ENCODE data around the gene WDR43. TPM values are rescaled to one million over a fixed set of nuclear protein-coding genes. Genes with fewer than 3 reads are reported as not detected.

Gene WDR43
- polyA plus RNA-seq, 1 of the 3 experiments (the other 2 are of a cell fraction): 35.1 TPM

DNA sequence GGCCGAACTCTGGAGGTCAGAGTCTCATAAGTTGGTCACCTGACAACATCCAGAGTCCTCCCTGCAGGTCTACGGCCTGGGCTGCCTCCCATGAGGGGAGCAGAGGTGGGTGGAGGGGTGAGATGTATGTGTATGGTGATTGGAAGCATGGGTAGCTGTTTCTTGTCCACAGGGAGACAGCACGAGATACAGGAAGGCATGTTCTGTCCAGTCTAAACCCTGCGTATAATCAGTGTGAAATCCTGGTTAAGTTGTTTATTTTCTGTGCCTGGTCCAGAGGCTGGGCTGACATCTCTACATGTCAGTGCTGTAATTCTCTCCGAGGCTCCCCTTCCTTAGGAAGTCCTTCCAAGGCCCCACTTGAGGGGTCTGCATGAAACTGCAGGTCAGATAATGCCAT is 95.5 kb downstream of the WDR43 start:
- Histone ChIP-seq H4K20me1 (ENCODE audit: insufficient read depth) (no peaks in the 10 kb centered on the region), H3K9ac (no peak overlapping the region), H3K79me2 (ENCODE audit: insufficient read depth) (no peaks in the 10 kb centered on the region), H3K27me3 (ENCODE audit: insufficient read depth) (no peaks in the 10 kb centered on the region; the same call in 1 of the 2 replicates), H3K27ac (ENCODE audit: low read depth in 2 of 2, low read length in 1 of 2) (no peak overlapping the region), H3K9me2 (no peaks in the 10 kb centered on the region), H3K4me3 (ENCODE audit: low read depth in 2 of 2, low read length in 1 of 2) (no peak overlapping the region), H3K9me3 (no peaks in the 10 kb centered on the region), H3K36me3 (replicated peaks in 1 of 2; ENCODE audit: control insufficient read depth in 1 of 2, insufficient read depth in 2 of 2, low read length in 1 of 2) (no peaks in the 10 kb centered on the region), H3K4me1 (ENCODE audit: control insufficient read depth in 1 of 2, insufficient read depth in 2 of 2, low read depth in 1 of 2, low read length in 1 of 2) (peaks cover 0 to 14% of the 10 kb centered on the region in 2 experiments; a peak in 1 of 4 replicates), H3F3A (replicated peaks; ENCODE audit: insufficient read depth) (no peaks in the 10 kb centered on the region), H2AFZ (ENCODE audit: low read depth) (no peak overlapping the region), H3K4me2 (no peak overlapping the region)
- POLR2A ChIA-PET: no interaction called here
- 58% methylated on average over 5 of the region's 5 CpGs for WGBS (ENCODE audit: low lambda C conversion rate)
- CTCF ChIA-PET: no interaction called here
- TF ChIP-seq RCOR1 (IDR thresholded peaks at IDR 0.05; ENCODE audit: low read length): no peak
- TF ChIP-seq, protein P1, sequence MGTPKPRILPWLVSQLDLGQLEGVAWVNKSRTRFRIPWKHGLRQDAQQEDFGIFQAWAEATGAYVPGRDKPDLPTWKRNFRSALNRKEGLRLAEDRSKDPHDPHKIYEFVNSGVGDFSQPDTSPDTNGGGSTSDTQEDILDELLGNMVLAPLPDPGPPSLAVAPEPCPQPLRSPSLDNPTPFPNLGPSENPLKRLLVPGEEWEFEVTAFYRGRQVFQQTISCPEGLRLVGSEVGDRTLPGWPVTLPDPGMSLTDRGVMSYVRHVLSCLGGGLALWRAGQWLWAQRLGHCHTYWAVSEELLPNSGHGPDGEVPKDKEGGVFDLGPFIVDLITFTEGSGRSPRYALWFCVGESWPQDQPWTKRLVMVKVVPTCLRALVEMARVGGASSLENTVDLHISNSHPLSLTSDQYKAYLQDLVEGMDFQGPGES (IDR thresholded peaks at IDR 0.05; ENCODE audit: low read depth, low read length): no peak
- TF ChIP-seq, protein P2, sequence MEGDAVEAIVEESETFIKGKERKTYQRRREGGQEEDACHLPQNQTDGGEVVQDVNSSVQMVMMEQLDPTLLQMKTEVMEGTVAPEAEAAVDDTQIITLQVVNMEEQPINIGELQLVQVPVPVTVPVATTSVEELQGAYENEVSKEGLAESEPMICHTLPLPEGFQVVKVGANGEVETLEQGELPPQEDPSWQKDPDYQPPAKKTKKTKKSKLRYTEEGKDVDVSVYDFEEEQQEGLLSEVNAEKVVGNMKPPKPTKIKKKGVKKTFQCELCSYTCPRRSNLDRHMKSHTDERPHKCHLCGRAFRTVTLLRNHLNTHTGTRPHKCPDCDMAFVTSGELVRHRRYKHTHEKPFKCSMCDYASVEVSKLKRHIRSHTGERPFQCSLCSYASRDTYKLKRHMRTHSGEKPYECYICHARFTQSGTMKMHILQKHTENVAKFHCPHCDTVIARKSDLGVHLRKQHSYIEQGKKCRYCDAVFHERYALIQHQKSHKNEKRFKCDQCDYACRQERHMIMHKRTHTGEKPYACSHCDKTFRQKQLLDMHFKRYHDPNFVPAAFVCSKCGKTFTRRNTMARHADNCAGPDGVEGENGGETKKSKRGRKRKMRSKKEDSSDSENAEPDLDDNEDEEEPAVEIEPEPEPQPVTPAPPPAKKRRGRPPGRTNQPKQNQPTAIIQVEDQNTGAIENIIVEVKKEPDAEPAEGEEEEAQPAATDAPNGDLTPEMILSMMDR (IDR thresholded peaks at IDR 0.05): no peak
- no peak for TF ChIP-seq RFX5 (IDR thresholded peaks at IDR 0.05; ENCODE audit: low read length)
- no peak for TF ChIP-seq GATA2 (CRISPR knock-in tag; IDR thresholded peaks at IDR 0.05)
- no peak for TF ChIP-seq TAF1 (IDR thresholded peaks at IDR 0.05; ENCODE audit: borderline replicate concordance, low read depth, low read length)
- no peak for TF ChIP-seq MXI1 (IDR thresholded peaks at IDR 0.05; ENCODE audit: low read depth, low read length)
- TF ChIP-seq NFIC (IDR thresholded peaks at IDR 0.05; ENCODE audit: borderline replicate concordance): no peak
- no peak for TF ChIP-seq SMC3 (IDR thresholded peaks at IDR 0.05; ENCODE audit: low read depth, low read length)
- TF ChIP-seq, protein P3, sequence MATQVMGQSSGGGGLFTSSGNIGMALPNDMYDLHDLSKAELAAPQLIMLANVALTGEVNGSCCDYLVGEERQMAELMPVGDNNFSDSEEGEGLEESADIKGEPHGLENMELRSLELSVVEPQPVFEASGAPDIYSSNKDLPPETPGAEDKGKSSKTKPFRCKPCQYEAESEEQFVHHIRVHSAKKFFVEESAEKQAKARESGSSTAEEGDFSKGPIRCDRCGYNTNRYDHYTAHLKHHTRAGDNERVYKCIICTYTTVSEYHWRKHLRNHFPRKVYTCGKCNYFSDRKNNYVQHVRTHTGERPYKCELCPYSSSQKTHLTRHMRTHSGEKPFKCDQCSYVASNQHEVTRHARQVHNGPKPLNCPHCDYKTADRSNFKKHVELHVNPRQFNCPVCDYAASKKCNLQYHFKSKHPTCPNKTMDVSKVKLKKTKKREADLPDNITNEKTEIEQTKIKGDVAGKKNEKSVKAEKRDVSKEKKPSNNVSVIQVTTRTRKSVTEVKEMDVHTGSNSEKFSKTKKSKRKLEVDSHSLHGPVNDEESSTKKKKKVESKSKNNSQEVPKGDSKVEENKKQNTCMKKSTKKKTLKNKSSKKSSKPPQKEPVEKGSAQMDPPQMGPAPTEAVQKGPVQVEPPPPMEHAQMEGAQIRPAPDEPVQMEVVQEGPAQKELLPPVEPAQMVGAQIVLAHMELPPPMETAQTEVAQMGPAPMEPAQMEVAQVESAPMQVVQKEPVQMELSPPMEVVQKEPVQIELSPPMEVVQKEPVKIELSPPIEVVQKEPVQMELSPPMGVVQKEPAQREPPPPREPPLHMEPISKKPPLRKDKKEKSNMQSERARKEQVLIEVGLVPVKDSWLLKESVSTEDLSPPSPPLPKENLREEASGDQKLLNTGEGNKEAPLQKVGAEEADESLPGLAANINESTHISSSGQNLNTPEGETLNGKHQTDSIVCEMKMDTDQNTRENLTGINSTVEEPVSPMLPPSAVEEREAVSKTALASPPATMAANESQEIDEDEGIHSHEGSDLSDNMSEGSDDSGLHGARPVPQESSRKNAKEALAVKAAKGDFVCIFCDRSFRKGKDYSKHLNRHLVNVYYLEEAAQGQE (IDR thresholded peaks at IDR 0.05; ENCODE audit: low read depth, low read length): no peak
- TF ChIP-seq POLR2AphosphoS5 (IDR thresholded peaks at IDR 0.05; ENCODE audit: low read depth, low read length): no peak
- TF ChIP-seq, protein P4, sequence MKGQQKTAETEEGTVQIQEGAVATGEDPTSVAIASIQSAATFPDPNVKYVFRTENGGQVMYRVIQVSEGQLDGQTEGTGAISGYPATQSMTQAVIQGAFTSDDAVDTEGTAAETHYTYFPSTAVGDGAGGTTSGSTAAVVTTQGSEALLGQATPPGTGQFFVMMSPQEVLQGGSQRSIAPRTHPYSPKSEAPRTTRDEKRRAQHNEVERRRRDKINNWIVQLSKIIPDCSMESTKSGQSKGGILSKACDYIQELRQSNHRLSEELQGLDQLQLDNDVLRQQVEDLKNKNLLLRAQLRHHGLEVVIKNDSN (IDR thresholded peaks at IDR 0.05; ENCODE audit: borderline replicate concordance, low read depth): no peak
- TF ChIP-seq, protein P5, sequence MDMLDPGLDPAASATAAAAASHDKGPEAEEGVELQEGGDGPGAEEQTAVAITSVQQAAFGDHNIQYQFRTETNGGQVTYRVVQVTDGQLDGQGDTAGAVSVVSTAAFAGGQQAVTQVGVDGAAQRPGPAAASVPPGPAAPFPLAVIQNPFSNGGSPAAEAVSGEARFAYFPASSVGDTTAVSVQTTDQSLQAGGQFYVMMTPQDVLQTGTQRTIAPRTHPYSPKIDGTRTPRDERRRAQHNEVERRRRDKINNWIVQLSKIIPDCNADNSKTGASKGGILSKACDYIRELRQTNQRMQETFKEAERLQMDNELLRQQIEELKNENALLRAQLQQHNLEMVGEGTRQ (IDR thresholded peaks at IDR 0.05; ENCODE audit: borderline replicate concordance, low read depth, low read length): no peak
- TF ChIP-seq TEAD4 (IDR thresholded peaks at IDR 0.05; ENCODE audit: borderline replicate concordance, insufficient read depth): no peak
- no peak for TF ChIP-seq MEF2A (IDR thresholded peaks at IDR 0.05; ENCODE audit: borderline replicate concordance, low read depth)
- no peak for TF ChIP-seq NRF1 (IDR thresholded peaks at IDR 0.05; ENCODE audit: low read depth, low read length)
- no peak for TF ChIP-seq JUND (IDR thresholded peaks at IDR 0.05)
- no peak for TF ChIP-seq FOXJ3 (CRISPR knock-in tag; IDR thresholded peaks at IDR 0.05)
- no peak for DNase-seq
